Measurements from ENCODE around the gene IL4I1.

Gene IL4I1

DNA sequence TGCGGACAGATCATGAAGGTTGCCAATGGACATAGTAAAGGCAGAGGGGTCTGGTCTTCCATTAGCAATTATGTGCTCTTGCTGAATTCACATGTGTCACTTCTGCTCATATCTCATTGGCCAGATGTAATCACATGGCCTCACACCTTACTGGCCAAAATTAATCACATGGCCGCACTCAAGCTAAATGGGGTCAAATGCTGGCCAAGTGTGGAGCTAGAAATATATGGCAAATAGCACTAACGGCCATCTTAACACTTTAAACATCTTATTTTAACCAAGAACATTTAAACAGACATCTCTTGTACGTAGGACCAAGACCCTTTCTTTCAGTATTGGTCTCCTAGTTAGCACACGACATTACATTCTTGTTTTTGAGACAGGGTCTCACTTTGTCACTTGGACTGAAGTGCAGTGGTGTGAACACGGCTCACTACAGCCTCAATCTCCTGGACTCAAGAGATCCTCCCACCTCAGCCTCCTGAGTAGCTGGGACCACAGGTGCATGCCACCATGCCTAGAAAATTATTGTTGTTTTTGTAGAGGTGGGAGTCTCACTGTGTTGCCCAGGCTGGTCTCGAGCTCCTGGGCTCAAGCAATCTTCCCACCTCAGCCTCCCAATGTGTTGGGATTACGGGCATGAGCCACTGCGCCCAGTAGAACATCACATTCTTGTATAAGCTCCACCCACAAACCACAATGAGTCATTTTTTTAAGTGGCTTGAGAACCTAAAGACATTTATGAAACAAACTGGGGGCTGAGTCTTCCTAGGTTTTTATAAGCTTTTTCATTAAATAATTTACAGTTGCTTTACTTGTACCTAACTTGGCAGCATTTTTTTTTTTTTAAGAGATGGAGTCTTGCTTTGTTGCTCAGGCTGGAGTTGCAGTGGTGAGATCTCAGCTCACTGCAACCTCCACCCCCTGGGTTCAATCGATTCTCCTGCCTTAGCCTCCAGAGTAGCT is 48.7 kb downstream of the IL4I1 start:
- Histone ChIP-seq H3K9ac (no peak overlapping the region), H3K27ac (peak overlapping the region in 2 of 11 experiments; percentile 21 to 28; a peak in 1 of 22 replicates), H3K4me2 (peak overlapping the region in 9 of 11 experiments; percentile 23 to 73 (median 61); a peak in 16 of 22 replicates), H3K9me3 (replicated peaks in 1 of 11) (peaks cover 0 to 14% (median 8%) of the 10 kb centered on the region in 11 experiments; a peak in 12 of 22 replicates), H3K27me3 (no peaks in the 10 kb centered on the region), H3K36me3 (peaks cover 0 to 5% (median 0%) of the 10 kb centered on the region in 11 experiments; a peak in 2 of 22 replicates), H4K20me1 (peaks cover 12 to 31% (median 13%) of the 10 kb centered on the region in 11 experiments; a peak in 21 of 22 replicates), H3K4me3 (no peak overlapping the region), H3K4me1 (peaks cover 39 to 59% (median 47%) of the 10 kb centered on the region in 10 experiments)
- TF ChIP-seq Cebpa-rat (IDR thresholded peaks at IDR 0.05): no peak

DNA sequence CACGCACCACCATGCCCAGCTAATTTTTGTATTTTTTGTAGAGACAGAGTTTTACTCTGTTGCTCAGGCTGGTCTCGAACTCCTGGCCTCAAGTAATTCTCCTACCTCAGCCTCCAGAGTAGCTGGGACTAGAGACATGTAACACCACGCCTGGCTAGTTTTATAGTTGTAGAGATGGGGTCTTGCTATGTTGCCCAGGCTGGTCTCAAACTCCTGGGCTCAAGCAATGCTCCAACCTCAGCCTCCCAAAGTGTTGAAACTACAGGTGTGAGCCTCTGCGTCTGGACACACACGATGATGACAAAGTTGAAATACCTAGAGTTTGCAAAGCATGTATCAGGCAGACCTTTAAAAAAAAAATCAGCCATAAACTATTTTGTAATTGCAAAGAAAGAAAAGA is 50.3 kb downstream of the IL4I1 start:
- H3K27me3 ChIP-seq: no peaks in the 10 kb centered on the region
- TF ChIP-seq Cebpa-rat (IDR thresholded peaks at IDR 0.05): no peak
- H4K20me1 ChIP-seq: peaks cover 0 to 18% (median 0%) of the 10 kb centered on the region in 11 experiments; a peak in 2 of 22 replicates
- no peak overlapping the region for H3K4me2 ChIP-seq
- no peak overlapping the region for H3K27ac ChIP-seq
- H3K4me3 ChIP-seq: no peak overlapping the region
- H3K9me3 ChIP-seq (replicated peaks in 1 of 11): peaks cover 0 to 14% (median 8%) of the 10 kb centered on the region in 11 experiments; a peak in 12 of 22 replicates
- H3K4me1 ChIP-seq: peaks cover 31 to 53% (median 43%) of the 10 kb centered on the region in 10 experiments
- peaks cover 0 to 10% (median 0%) of the 10 kb centered on the region in 11 experiments; a peak in 4 of 22 replicates for H3K36me3 ChIP-seq
- H3K9ac ChIP-seq: no peak overlapping the region

DNA sequence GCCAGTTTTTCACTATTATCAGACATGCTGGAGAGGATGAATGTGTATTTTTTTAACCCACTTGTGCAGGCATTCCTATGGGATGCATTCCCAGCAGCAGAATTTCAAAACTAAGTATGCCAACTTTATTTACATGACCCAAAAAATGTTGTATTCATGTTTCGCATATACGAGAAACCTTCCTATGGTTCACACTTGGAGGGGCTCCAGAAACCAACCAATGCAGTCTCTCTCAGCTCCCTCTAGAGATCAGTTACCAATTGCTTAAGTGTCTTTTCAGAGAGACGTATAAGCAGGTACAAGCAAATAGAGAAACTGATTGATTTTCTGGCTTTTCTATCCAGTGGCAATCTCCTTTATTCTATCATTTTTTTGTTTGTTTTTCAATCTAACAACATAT is 51.3 kb downstream of the IL4I1 start:
- Histone ChIP-seq H3K4me3 (no peak overlapping the region), H3K27ac (no peak overlapping the region)
- no peak for TF ChIP-seq Cebpa-rat (IDR thresholded peaks at IDR 0.05)

DNA sequence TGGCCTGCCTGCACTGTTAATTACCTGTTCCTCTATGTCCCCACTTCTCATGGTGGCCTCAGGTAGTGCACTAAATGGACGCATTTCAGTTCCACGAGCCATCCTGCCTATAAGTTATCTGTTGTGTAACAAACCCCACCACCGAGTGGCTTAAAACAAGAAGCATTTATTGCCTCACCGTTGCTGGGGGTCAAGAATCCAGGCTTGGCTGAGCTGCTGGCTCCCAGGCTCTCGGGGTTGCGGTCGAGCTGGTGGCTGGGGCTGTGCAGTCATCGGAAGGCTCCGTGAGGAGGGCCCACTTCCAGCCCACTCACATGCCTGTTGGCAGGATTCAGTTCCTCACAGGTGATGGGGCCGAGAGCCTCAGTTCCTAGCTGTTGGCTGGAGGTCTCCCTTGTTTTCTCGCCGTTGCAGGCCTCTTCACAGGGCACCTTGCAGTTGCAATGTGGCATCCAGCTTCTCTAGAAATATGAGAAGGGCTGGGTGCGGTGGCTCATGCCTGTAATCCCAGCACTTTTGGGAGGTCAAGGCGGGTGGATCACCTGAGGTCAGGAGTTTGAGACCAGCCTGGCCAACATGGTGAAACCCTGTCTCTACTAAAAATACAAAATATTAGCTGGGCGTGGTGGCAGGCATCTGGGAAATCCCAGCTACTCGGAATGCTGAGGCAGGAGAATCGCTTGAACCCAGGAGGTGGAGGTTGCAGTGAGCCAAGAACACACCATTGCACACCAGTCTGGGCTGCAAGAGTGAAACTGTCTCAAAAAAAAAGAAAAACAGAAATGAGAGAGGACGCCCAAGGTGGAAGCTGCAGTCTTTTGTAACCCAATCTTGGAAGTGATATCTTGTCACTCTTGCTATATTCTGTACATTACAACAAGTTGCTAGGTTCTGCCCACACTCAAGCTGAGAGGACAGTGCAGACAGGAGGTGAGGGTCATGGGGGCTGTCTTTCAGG is 52.3 kb downstream of the IL4I1 start:
- Histone ChIP-seq H3K4me3 (no peak overlapping the region), H3K4me1 (peaks cover 23 to 46% (median 37%) of the 10 kb centered on the region in 10 experiments), H3K4me2 (peak overlapping the region in 8 of 11 experiments; percentile 58 to 74 (median 62); a peak in 16 of 22 replicates), H3K36me3 (peaks cover 16 to 28% (median 18%) of the 10 kb centered on the region in 11 experiments), H3K9ac (no peak overlapping the region), H4K20me1 (peaks cover 0 to 20% (median 0%) of the 10 kb centered on the region in 11 experiments; a peak in 2 of 22 replicates), H3K27ac (no peak overlapping the region), H3K9me3 (replicated peaks in 1 of 11) (peaks cover 0 to 10% (median 7%) of the 10 kb centered on the region in 11 experiments; a peak in 12 of 22 replicates), H3K27me3 (no peaks in the 10 kb centered on the region)
- TF ChIP-seq Cebpa-rat (IDR thresholded peaks at IDR 0.05): no peak

More for the DNA sequence above, 51.3 kb downstream of the IL4I1 start:
- H3K36me3 ChIP-seq: peaks cover 6 to 18% (median 9%) of the 10 kb centered on the region in 11 experiments; a peak in 21 of 22 replicates
- H3K9ac ChIP-seq: no peak overlapping the region
- peaks cover 0 to 18% (median 0%) of the 10 kb centered on the region in 11 experiments; a peak in 2 of 22 replicates for H4K20me1 ChIP-seq
- no peak overlapping the region for H3K4me2 ChIP-seq
- H3K9me3 ChIP-seq (replicated peaks in 1 of 11): peaks cover 0 to 14% (median 8%) of the 10 kb centered on the region in 11 experiments; a peak in 12 of 22 replicates
- no peaks in the 10 kb centered on the region for H3K27me3 ChIP-seq
- H3K4me1 ChIP-seq: peaks cover 31 to 54% (median 43%) of the 10 kb centered on the region in 10 experiments

DNA sequence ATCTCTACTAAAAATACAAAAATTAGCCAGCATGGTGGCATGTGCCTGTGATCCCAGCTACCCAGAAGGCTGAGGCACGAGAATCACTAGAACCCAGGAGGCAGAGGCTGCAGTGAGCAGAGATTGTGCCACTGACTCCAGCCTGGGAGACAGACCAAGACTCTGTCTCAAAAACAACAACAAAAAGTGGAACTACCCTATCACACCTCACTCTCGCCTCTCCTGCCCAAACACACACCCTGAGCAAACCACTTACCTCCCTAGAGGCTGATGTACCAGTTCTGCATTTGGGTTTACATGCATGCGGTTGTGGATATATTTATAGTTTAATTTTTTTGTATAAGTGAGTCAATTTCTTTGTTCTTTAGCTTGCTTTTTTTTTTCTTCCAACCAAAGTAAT is 53.4 kb downstream of the IL4I1 start:
- H3K4me3 ChIP-seq: no peak overlapping the region
- TF ChIP-seq Cebpa-rat (IDR thresholded peaks at IDR 0.05): no peak
- H3K4me2 ChIP-seq: peak overlapping the region in 10 of 11 experiments; percentile 0 to 74 (median 61); a peak in 18 of 22 replicates

DNA sequence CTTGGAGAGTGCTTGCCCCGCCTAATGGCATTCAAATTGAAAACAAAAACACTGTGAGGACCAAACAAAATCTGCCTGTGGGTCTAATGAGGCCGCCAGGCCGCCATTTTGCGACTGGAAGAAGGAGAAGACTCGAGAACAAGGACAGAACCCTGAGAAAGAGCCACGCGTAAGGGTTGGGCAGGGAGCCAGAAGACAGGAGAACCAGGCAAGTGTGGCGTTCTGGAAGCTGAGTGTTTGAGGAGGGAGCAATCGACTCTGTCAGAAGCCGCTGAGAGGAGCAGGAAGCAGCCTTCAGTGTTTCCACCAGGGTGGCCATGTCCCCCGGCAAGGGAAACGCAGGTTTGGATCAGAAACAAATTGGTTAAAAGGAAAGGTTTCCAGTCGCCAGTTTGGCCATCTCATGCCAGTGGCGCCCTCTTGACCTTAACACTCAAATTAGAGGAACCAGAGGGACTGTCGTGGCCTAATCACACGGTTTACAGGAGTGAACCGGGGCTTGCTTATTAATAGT is 55.9 kb downstream of the IL4I1 start:
- H3K4me3 ChIP-seq: no peak overlapping the region
- H3K4me1 ChIP-seq: peaks cover 10 to 37% (median 28%) of the 10 kb centered on the region in 10 experiments; a peak in 19 of 20 replicates
- H3K9me3 ChIP-seq (replicated peaks in 1 of 11): no peaks in the 10 kb centered on the region
- peaks cover 0 to 34% (median 9%) of the 10 kb centered on the region in 11 experiments; a peak in 8 of 22 replicates for H4K20me1 ChIP-seq
- no peak overlapping the region for H3K27ac ChIP-seq
- H3K4me2 ChIP-seq: no peak overlapping the region
- no peak overlapping the region for H3K9ac ChIP-seq
- TF ChIP-seq Cebpa-rat (IDR thresholded peaks at IDR 0.05): no peak
- H3K36me3 ChIP-seq: peaks cover 52 to 64% (median 55%) of the 10 kb centered on the region in 11 experiments
- H3K27me3 ChIP-seq: no peaks in the 10 kb centered on the region

More for the DNA sequence above, 53.4 kb downstream of the IL4I1 start:
- Histone ChIP-seq H3K9ac (0 out of 22 replicates have a peak overlapping the region, but pooled peaks of 1 of the 11 experiments have one; percentile 0), H3K36me3 (peaks cover 27 to 40% (median 30%) of the 10 kb centered on the region in 11 experiments), H3K9me3 (replicated peaks in 1 of 11) (no peaks in the 10 kb centered on the region), H4K20me1 (peaks cover 0 to 25% (median 0%) of the 10 kb centered on the region in 11 experiments; a peak in 4 of 22 replicates), H3K27ac (0 out of 22 replicates have a peak overlapping the region, but pooled peaks of 1 of the 11 experiments have one; percentile 36), H3K4me1 (peaks cover 16 to 34% (median 27%) of the 10 kb centered on the region in 10 experiments), H3K27me3 (no peaks in the 10 kb centered on the region)

DNA sequence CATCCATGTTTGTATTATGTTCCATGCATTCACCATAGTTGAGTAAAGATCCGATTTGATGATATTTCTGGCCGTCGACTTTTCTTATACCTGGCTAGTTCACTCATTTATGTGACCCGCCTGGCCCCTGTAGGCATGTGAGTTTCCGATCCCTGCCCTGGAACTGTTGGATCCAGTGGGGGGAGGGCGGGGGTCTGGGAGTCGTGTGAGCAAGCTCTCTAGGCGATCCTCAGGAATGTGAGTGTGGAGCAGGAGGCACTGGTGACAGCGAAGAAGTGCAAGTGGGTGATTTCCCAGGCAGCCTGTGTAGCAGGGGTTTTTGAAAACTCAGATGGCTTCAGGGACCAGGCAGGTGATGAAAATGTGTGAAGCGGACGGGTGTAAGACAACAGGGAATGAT is 56.4 kb downstream of the IL4I1 start:
- H4K20me1 ChIP-seq: peaks cover 0 to 35% (median 9%) of the 10 kb centered on the region in 11 experiments; a peak in 8 of 22 replicates
- no peaks in the 10 kb centered on the region for H3K9me3 ChIP-seq (replicated peaks in 1 of 11)
- no peak for TF ChIP-seq Cebpa-rat (IDR thresholded peaks at IDR 0.05)
- H3K27me3 ChIP-seq: no peaks in the 10 kb centered on the region
- H3K36me3 ChIP-seq: peaks cover 57 to 69% (median 59%) of the 10 kb centered on the region in 11 experiments
- H3K4me1 ChIP-seq: peaks cover 10 to 37% (median 28%) of the 10 kb centered on the region in 10 experiments; a peak in 19 of 20 replicates
- no peak overlapping the region for H3K4me3 ChIP-seq
- no peak overlapping the region for H3K4me2 ChIP-seq
- H3K9ac ChIP-seq: no peak overlapping the region
- no peak overlapping the region for H3K27ac ChIP-seq

DNA sequence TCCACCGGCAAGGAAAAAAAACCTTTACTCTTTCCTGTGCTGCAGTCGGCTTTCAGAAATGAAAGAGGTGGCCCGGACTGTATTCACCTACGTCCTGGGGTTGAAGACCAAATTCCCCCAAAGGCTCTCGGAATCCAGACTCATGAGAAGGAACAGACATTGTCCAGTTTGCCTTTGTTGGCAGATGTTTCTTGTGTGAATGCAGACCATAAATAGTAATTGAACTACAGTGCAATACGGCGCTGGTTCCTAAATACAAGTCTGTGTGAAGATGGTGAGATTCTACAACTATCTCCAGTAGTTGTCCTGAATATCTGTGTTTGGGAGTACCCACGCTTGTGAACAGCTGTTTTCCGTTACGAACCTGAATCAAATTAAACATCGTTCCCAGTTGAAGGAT is 57.0 kb downstream of the IL4I1 start:
- H3K27me3 ChIP-seq: no peaks in the 10 kb centered on the region
- peaks cover 8 to 36% (median 27%) of the 10 kb centered on the region in 10 experiments; a peak in 19 of 20 replicates for H3K4me1 ChIP-seq
- peaks cover 63 to 75% (median 65%) of the 10 kb centered on the region in 11 experiments for H3K36me3 ChIP-seq
- H3K4me3 ChIP-seq: no peak overlapping the region
- H3K9me3 ChIP-seq (replicated peaks in 1 of 11): no peaks in the 10 kb centered on the region
- TF ChIP-seq Cebpa-rat (IDR thresholded peaks at IDR 0.05): no peak
- H3K9ac ChIP-seq: no peak overlapping the region
- H4K20me1 ChIP-seq: peaks cover 0 to 41% (median 9%) of the 10 kb centered on the region in 11 experiments; a peak in 9 of 22 replicates
- no peak overlapping the region for H3K4me2 ChIP-seq
- no peak overlapping the region for H3K27ac ChIP-seq

Measured in BLaER1 treated with 17β-estradiol and CSF1 and Interleukin-3, amounts not matched to agents 10 nM and 100 nM (cell line).